ENCODE data around the gene MAD1L1. TPM values are rescaled to one million over a fixed set of nuclear protein-coding genes. Genes with fewer than 3 reads are reported as not detected.

Gene MAD1L1
- total and polyA plus RNA-seq, 2 donors, result 23.1 to 27.4 TPM

DNA sequence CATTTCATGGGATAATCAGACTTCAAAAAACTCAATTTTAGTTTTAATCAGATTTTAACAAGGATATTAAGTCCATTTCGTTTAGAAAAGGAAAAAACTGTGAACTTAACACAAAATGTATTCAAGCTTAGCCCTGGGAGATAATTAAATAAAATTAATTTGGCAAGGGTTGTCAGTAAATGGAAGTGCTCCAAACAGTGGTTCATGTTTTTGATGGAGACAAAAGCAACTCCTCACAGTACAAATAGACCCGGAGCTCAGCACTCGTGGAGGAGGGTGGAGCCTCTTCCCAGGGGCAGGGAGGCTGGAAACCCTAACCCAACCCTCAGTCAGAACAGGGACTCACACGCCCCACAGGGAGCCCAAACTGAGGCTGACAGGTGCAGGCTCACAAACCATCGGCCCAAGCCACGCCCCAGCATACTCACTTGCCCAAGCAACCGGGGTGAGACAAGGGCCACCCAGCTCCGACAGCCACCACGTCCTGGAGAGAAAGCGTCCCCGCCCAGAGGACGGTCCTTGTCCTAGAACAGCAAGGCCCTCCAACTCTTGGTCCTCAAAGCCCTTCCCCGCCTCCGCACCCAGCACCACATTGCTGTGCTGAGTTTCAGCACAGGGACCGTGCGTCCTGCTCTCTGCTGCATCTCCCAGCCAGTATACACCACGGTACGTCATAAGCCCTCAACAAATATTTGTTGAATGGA lies 39.8 kb downstream of the MAD1L1 start:
- H3K27ac ChIP-seq (ENCODE audit: low read depth), result no peak overlapping the region
- no peaks in the 10 kb centered on the region for H3K4me1 ChIP-seq (ENCODE audit: insufficient read depth)
- no peak for DNase-seq (ENCODE audit: extremely low spot score)
- H3K36me3 ChIP-seq (ENCODE audit: insufficient read depth), result no peaks in the 10 kb centered on the region
- WGBS, result 88% methylated on average over 18 of the region's 18 CpGs
- no peak overlapping the region for H3K4me3 ChIP-seq (ENCODE audit: low read depth, low read length)

DNA sequence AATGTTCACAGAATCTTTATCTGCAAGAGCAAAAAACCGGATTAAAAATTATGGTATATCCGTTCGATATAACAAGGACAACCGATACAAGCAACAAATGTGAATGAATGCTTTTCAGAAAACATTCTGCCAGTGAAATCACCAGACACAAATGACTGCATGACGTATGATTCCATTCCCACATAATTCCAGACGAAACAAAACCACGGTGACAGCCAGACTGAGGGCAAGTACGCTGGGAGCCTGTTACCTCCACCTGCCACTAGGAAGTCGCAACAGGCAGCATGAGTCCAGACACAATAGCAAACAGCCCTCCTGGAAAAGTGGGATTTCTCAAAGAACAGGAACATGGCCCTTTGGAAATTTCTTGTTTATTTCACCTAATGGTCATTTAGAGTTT lies 41.7 kb downstream of the MAD1L1 start:
- no peak overlapping the region for H3K27ac ChIP-seq (ENCODE audit: low read depth)
- no peaks in the 10 kb centered on the region for H3K4me1 ChIP-seq (ENCODE audit: insufficient read depth)
- DNase-seq (ENCODE audit: extremely low spot score), result no peak
- 96% methylated on average over 9 of the region's 9 CpGs for WGBS
- H3K4me3 ChIP-seq (ENCODE audit: low read depth, low read length), result no peak overlapping the region
- H3K36me3 ChIP-seq (ENCODE audit: insufficient read depth), result no peaks in the 10 kb centered on the region

DNA sequence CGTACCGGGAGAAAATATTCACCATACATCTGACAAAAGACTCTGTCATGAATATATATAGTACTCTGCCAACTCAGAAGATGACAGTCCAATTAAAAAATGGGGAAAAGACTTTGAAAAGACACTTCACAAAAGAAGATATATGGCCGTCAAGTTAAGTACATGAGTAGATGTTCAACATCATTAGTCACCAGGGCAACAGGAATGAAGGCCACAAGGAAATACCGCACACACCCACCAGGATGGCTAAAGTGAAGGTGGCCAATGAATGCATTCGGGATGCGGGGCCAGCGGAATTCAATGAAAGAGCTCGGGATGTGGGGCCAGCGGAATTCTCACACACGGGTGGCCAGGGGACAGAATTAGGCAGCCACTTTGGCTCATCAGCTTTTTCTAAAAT lies 42.2 kb downstream of the MAD1L1 start:
- 93% methylated on average over 10 of the region's 10 CpGs for WGBS
- H3K36me3 ChIP-seq (ENCODE audit: insufficient read depth), result peaks cover 2% of the 10 kb centered on the region
- H3K27ac ChIP-seq (ENCODE audit: low read depth), result no peak overlapping the region
- no peak for DNase-seq (ENCODE audit: extremely low spot score)
- H3K4me1 ChIP-seq (ENCODE audit: insufficient read depth), result no peaks in the 10 kb centered on the region
- H3K4me3 ChIP-seq (ENCODE audit: low read depth, low read length), result no peak overlapping the region

DNA sequence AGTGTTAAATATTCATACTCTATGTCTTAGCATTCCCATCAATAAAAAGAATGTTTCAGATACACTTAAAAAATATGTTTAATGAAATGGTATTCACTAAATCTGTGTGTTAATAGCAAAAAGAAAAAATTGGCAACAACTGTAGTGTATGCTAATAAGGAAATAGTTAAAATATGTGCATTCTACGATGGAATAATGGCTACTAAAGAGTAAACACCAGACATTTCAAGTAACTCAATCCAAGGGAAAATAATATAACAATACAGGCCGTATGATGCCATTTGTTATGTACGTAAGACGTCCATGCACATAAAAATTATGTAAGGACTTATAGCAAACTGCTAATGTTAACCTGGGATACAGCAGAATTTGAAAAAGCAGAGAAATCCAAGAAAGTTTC lies 46.6 kb downstream of the MAD1L1 start:
- Histone ChIP-seq H3K36me3 (ENCODE audit: insufficient read depth) (peaks cover 2% of the 10 kb centered on the region), H3K27ac (ENCODE audit: low read depth) (no peak overlapping the region), H3K4me1 (ENCODE audit: insufficient read depth) (no peaks in the 10 kb centered on the region), H3K4me3 (ENCODE audit: low read depth, low read length) (no peak overlapping the region)
- no peak for DNase-seq (ENCODE audit: extremely low spot score)
- WGBS, result 87% methylated on average over 4 of the region's 4 CpGs

DNA sequence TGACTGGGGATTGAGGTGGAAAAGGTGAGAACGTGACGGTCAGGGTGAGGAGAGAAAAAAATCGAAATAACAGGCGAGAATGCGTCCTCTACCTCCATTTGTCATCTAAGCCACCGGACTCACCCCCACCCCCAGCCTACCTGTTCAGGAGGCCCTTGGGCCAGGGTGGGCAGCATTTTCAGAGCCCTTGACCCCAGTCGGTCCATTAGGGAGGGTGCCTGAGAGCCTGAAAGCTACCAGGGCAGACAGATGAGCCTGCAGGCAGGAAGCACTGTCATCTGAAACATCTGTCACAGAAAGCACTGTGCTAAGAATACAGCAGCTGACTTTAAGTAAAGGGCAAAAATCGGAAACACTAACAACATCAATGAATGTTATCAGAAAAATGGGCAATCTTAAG lies 47.0 kb downstream of the MAD1L1 start:
- H3K4me1 ChIP-seq (ENCODE audit: insufficient read depth), result no peaks in the 10 kb centered on the region
- H3K36me3 ChIP-seq (ENCODE audit: insufficient read depth), result peaks cover 2% of the 10 kb centered on the region
- 94% methylated on average over 8 of the region's 8 CpGs for WGBS
- H3K4me3 ChIP-seq (ENCODE audit: low read depth, low read length), result no peak overlapping the region
- DNase-seq (ENCODE audit: extremely low spot score), result no peak
- H3K27ac ChIP-seq (ENCODE audit: low read depth), result no peak overlapping the region

DNA sequence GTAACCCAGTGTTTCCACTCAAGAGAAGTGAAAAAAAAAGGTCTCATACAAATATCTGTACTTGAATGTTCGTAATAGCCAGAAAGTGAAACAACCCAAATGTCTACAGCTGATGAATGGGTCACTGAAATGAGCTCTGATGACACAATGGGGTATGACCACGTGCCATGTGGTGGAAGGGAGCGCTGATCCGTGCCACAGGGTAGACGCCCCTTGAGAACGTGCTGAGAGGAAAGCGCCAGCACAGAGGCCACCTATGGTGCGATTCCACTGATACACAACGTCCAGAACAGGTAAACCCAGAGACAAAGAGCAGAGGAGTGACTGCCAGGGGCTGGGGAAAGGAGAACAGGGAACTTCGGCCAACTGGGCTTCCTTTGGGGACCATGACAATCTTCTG lies 50.3 kb downstream of the MAD1L1 start:
- H3K36me3 ChIP-seq (ENCODE audit: insufficient read depth), result peaks cover 2% of the 10 kb centered on the region
- H3K4me3 ChIP-seq (ENCODE audit: low read depth, low read length), result no peak overlapping the region
- H3K27ac ChIP-seq (ENCODE audit: low read depth), result no peak overlapping the region
- no peak for DNase-seq (ENCODE audit: extremely low spot score)
- no peaks in the 10 kb centered on the region for H3K4me1 ChIP-seq (ENCODE audit: insufficient read depth)
- 97% methylated on average over 10 of the region's 10 CpGs for WGBS

DNA sequence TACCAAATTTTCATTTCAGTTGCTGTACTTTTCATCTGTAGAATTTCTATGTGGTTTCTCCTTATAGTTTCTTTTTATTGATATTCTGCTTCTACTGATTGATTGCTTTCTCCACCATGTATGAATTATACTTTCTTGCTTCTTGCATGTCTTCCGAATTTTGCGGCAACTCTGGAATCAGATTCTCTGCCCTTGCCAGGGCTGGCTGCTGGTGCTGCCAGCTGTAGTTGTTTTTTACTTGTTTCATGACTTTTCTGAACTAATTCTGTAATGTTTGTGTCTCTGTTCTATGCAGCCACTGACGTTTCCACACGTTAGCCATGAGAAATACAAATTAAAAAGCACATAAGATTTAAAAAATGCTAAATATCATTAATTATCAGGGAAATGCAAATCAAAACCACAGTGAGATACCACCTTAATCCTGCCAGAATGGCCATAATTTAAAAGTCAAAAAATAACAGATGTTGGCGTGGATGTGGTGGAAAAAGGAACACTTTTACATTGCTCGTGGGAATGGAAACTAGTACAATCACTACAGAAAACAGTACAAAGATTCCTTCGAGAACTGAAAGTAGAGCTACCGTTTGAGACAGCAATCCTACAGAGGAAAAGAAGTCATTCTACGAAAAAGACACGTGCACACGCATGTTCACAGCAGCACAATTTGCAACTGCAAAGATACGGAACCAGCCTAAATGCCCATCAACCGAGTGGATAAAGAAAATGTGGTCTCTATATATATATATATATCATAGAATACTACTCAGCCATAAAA lies 51.5 kb downstream of the MAD1L1 start:
- Histone ChIP-seq H3K4me1 (ENCODE audit: insufficient read depth) (no peaks in the 10 kb centered on the region), H3K36me3 (ENCODE audit: insufficient read depth) (peaks cover 2% of the 10 kb centered on the region), H3K27ac (ENCODE audit: low read depth) (no peak overlapping the region), H3K4me3 (ENCODE audit: low read depth, low read length) (no peak overlapping the region)
- DNase-seq (ENCODE audit: extremely low spot score), result no peak
- WGBS, result 88% methylated on average over 13 of the region's 13 CpGs

DNA sequence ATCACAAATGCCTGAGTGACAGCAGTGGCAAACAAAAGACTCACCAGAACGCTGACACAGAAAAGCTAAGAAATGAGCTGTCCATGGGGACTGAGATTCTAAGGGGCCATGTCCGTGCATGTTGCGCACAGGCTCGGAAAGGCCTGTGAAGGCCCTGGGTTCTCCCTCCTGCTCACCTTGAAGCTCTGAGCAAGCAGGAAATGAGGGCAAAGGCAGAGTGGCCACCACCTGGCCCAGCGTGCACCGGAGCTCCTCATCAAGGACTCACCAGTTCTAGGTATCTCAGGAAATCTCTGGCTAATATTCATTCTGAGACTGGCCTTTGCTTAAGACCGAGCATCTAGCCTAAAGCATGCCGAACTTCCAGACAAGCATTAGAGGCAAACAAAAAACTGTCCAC lies 52.7 kb downstream of the MAD1L1 start:
- no peaks in the 10 kb centered on the region for H3K36me3 ChIP-seq (ENCODE audit: insufficient read depth)
- DNase-seq (ENCODE audit: extremely low spot score), result no peak
- H3K27ac ChIP-seq (ENCODE audit: low read depth), result no peak overlapping the region
- H3K4me3 ChIP-seq (ENCODE audit: low read depth, low read length), result no peak overlapping the region
- no peaks in the 10 kb centered on the region for H3K4me1 ChIP-seq (ENCODE audit: insufficient read depth)
- WGBS, result 90% methylated on average over 8 of the region's 8 CpGs

DNA sequence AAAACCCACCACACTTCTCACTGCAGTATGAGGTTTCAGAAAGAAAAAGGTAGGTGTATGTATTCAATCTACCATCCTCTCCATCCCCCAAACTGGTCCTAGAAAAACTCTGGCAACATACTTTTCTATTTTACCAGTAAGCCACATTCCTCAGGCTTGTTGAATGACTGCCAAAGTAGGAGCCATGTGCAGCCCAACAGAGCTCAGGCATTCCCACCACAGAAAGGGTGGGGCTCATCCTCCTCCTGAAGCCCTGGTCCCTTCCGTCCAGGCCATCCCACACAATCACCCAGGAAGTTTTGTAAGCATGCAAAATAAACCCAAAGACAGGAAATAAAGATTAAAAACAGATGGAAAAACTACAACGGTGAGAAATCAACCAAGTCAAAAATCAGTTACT lies 57.2 kb downstream of the MAD1L1 start:
- Histone ChIP-seq H3K4me1 (ENCODE audit: insufficient read depth) (no peaks in the 10 kb centered on the region), H3K36me3 (ENCODE audit: insufficient read depth) (no peaks in the 10 kb centered on the region), H3K27ac (ENCODE audit: low read depth) (no peak overlapping the region), H3K4me3 (ENCODE audit: low read depth, low read length) (no peak overlapping the region)
- 9% methylated on average over 2 of the region's 2 CpGs for WGBS
- no peak for DNase-seq (ENCODE audit: extremely low spot score)

DNA sequence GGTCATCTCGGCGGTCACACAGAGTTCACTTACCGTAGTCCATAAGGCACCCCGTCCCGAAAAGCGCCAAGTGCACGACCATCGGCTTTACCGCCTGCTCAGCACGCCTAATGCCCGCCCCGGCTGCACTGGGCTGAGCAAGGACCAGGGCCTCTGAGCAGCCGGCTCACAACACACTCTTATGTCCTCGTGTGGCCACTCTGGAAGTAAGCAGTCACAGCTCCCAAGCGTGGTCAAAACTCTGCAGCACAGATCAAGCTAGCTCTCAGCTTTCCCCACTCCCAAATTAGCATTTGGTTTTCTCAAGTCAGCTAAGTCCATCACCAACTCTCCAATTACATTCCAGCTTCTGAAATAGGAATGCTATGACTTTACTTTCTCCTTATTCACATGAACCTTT lies 57.7 kb downstream of the MAD1L1 start:
- no peaks in the 10 kb centered on the region for H3K4me1 ChIP-seq (ENCODE audit: insufficient read depth)
- H3K4me3 ChIP-seq (ENCODE audit: low read depth, low read length), result no peak overlapping the region
- no peak overlapping the region for H3K27ac ChIP-seq (ENCODE audit: low read depth)
- 85% methylated on average over 15 of the region's 15 CpGs for WGBS
- H3K36me3 ChIP-seq (ENCODE audit: insufficient read depth), result no peaks in the 10 kb centered on the region
- no peak for DNase-seq (ENCODE audit: extremely low spot score)

DNA sequence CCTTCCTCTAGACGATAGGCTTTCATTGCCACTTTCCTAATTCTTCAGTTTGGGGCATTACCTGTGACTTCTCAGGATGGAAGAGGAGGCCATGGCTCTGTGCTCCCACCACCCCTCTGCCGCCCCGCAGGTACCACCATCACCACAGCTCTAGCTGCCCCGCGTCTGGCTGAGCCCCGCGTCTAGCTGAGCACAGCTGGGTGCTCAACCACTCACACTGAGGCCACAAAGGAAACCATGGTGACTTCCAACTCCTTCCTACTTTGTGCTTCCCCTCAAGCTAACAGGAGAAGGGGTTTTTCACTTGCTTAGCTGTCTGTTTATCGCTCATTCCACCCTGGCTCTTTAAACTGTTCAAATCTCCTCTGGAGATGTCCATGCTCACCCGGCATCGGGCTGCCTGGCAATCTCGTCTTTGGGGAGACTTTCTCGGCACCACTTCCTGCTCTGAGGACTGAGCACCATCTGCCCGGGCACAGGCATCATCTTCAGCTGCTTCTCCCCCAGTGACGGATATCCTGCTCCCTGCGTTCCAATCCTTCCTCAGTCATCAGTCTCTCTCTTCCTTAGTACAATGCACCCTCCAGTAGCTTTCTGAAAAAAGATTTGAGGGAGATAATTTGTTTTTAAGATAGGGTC lies 59.4 kb downstream of the MAD1L1 start:
- no peaks in the 10 kb centered on the region for H3K4me1 ChIP-seq (ENCODE audit: insufficient read depth)
- no peak for DNase-seq (ENCODE audit: extremely low spot score)
- 62% methylated on average over 15 of the region's 15 CpGs for WGBS
- no peak overlapping the region for H3K27ac ChIP-seq (ENCODE audit: low read depth)
- no peaks in the 10 kb centered on the region for H3K36me3 ChIP-seq (ENCODE audit: insufficient read depth)
- no peak overlapping the region for H3K4me3 ChIP-seq (ENCODE audit: low read depth, low read length)

DNA sequence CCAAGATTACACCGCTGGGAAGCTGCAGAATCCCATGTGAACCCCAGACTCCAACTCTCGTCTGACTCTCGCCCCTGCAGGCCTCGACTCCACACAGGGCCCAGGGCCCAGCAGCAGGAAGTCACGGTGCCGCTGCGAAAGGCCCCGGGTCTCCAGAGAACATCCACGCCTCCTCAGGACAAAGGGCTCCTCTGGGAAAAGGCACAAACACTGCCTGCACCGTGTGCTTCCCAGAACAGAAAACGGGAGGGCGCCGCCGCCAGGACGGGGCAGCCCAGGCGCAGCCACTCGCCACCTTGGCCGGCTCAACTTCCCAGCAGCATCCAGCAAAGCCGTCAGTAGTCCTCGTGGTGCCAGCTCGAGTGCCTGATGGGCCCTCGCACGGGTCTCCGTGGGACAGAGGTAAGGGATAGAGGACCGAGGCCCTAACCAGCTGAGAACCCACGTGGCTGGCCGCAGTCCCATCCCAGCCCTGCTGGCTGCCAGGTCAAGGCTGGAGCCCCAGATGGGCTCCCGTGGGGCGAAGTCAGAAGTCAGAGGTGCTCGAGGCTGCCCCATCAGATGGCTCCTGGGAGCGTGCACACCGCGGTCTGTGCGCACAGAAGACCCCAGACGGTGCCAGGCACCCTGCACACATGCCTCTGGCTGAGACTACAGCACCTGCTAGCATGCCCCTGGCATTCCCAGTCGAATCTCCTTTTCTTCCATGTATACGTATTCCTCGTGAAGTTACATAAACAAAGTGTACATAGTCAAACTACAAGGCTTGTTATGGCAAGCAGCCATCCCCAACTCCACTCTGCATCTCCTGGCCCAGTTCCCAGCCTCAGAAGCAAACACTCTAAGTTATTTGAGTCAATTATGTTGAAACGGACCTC lies 60.2 kb downstream of the MAD1L1 start:
- Histone ChIP-seq H3K4me1 (ENCODE audit: insufficient read depth) (no peaks in the 10 kb centered on the region), H3K4me3 (ENCODE audit: low read depth, low read length) (no peak overlapping the region)
- WGBS, result 72% methylated on average over 39 of the region's 39 CpGs

DNA sequence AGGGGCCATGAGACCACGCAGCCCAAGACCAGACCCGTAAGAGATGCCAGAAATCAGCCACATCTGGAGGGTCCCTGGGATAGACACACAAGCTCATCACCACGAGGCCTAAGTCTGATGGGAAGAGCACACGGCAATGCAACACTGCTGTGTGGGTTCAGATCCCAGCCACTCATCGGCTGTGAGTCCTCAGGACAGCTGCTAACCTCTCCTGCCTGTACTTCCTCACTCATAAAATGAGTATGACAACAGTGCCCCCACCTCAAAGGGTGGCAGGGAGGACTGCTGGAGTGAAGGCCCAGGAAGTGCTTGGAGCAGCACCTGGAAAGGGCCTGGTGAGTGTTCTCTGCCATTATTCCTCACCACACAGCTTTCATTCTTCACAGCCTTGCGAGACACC lies 60.9 kb downstream of the MAD1L1 start:
- WGBS, result 94% methylated on average over 6 of the region's 6 CpGs
- Histone ChIP-seq H3K4me1 (ENCODE audit: insufficient read depth) (no peaks in the 10 kb centered on the region), H3K36me3 (ENCODE audit: insufficient read depth) (no peaks in the 10 kb centered on the region), H3K27ac (ENCODE audit: low read depth) (no peak overlapping the region), H3K4me3 (ENCODE audit: low read depth, low read length) (no peak overlapping the region)
- DNase-seq (ENCODE audit: extremely low spot score), result no peak

More for the DNA sequence above, 60.2 kb downstream of the MAD1L1 start:
- no peak overlapping the region for H3K27ac ChIP-seq (ENCODE audit: low read depth)
- H3K36me3 ChIP-seq (ENCODE audit: insufficient read depth), result no peaks in the 10 kb centered on the region
- peak; percentile 83 for DNase-seq (ENCODE audit: extremely low spot score)

All from urinary bladder (tissue), 4 donors.